GM21737 (cell line): ENCODE results near the gene GPR6.

ENCODE experiments used
- ATAC-seq: cut with Tn5 transposase; IDR thresholded peaks from one replicate; pipeline ENCODE4 v1.9.1; 2021; ENCODE audit warnings: mild to moderate bottlenecking, moderate library complexity; ENCODE audit not compliant: unreplicated experiment

Gene GPR6

DNA sequence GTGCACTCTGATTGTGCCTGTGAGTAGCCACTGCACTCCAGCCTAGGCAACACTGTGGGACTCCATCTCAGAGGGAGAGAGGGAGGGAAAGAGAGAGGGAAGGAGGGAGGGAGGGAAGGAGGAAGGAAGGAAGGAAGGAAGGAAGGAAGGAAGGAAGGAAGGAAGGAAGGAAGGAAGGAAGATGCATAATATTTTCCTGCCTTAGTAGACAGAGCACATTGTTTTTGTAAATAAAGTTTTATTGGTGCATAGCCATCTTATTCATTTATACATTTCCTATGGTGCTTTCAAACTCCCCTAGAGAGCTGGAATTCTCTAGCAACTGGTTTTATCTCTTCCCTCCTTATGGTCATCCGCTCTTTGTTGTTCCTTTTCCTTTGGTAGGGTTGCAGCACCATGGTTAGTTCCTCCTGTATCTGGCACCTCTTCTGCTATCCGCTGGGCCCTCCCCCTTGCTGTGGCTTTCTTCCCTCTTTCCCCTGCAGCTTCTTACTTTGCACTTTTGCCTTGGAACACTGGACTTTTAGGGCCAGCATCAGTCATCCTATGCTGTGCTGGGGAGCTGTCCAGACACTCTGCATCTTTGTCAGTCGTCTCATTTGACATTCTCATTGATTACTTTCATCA, 20.2 kb downstream of the GPR6 start:
- no peak for ATAC-seq

DNA sequence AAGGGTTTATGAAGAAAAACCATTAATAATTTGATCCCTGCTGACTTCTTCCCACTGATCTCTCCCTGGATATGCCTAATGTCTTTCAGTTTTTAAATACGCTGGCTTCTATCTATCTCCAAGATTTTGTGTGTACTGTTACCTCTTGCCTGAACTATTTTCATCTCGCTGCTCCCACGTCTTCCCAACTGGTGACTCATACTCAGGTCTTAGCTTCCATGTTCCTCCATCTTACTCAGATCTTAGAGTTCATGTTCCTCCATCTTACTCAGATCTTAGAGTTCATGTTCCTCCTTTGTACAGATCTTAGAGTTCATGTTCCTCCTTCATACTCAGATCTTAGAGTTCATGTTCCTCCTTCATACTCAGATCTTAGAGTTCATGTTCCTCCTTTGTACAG, 21.6 kb downstream of the GPR6 start:
- ATAC-seq, result no peak

- ATAC-seq, result no peak
Observed at GRCh38 chr6:110002676-110003075, 24.6 kb downstream of the GPR6 start.

DNA sequence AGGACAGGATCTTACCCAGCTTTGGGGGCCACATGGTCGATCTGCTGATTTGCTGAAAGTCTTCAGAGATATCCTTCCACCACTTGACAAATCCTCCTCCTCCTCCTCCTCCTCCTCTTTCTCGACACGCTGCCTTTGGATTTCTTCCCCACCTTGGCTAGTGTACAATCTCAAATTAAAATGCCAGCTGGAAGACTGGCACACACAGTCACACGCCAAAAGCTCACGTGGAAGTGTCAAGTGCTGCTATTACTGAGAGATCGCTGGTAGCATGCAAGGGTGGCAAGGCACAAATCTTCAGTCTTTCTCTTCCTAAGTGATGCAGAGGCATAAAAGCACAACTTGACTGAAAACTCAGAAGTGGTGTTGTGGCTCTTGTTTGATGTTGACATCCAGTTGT, 35.3 kb downstream of the GPR6 start:
- ATAC-seq, result no peak

DNA sequence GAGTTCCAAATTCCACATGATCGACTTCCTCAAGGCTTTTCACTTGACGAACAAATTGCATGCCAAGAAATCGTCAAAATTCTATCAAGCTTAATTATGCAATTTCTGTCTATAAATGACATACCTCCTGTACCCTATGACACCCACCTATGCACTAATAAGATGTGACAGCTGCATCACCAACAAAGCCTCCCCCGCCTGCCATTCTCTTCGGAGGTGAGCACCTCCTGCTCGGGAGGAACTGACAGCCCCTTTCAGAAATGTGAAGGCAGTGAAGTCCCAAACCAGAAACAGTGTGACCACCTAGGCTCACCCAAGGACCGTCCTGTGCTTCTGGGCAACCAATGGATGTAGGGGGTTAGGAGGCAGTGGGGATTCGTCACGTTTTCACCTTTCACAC, 37.1 kb downstream of the GPR6 start:
- ATAC-seq, result no peak

GRCh38 chr6:110017306-110017705, 39.2 kb downstream of the GPR6 start:
- ATAC-seq, result no peak

DNA sequence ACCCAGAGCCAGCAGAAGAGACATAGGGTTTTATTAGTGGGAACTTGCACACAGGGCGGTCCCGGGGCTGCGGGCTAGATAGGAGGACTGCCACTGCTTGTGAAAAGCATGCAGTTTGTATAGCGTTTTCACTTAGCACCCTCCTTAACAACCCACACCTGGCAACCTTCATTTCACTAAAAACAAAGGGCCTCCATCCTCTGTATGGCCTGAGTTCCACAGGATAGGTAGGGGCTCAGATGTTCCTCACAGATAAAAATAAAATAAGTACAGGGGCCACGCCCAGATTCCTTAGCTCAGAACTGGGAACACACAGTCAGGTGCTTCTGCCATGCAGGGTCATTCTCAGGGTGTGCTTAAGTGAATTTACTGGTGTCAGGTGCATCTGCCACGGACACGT, 39.8 kb downstream of the GPR6 start:
- no peak for ATAC-seq

GRCh38 chr6:110018486-110018885, 40.4 kb downstream of the GPR6 start:
- no peak for ATAC-seq

DNA sequence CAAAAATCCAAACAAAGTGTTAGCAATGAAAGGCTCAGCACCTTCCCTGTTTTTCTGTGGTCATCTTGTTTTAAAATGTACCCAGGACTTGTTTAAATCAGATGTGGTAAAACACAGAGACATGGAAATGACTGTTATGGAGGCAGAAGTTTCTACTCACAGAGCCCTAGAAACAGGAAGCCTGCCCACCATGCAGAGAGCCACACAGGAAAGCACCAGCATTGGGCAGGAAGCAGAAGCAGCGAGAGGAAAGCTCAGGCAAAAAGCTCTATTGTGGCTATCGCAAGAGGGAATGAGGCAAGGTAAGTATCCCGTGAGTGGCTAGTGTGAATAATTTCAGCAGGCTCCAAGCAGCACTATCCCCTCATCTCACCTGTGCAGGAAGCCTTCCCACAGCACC, 42.8 kb downstream of the GPR6 start:
- no peak for ATAC-seq

DNA sequence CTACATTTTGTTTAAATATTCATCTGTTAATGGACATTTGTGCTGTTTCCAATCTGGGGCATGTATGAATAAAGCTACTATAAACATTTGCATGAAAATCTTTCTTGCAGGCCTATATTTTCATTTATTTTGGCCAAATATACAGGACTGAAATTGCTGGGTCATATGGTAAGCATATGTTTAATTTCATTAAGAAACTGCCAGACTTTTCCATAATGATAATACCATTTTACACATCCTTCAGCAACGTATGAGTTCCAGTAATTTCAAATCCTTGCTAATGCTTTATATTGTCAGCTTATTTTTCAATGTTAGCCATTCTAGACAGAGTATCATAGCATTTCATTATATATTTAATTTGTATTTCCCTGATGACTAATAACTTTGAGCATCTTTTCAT, 51.0 kb downstream of the GPR6 start:
- no peak for ATAC-seq
